A673 (cell line): ENCODE data around the gene NDST1.

Experiments
- EZH2 ChIP-seq: fragments of 200-600 bp; sonication (generic); IDR thresholded peaks from 2 replicates; pipeline ENCODE4 v1.6.1; 2017; ENCODE audit warnings: borderline replicate concordance, low read depth, mild to moderate bottlenecking, mixed read lengths, antibody characterized with exemption, low read length; ENCODE audit not compliant: poor library complexity, severe bottlenecking
- TF ChIP-seq, protein P1 (sequence below): fragments of 300-800, 200-600 bp; sonication (generic); conservative IDR thresholded peaks from 2 replicates; pipeline ENCODE4 v1.5.1; 2017; ENCODE audit warnings: low read depth, mild to moderate bottlenecking, antibody characterized with exemption, low read length, moderate library complexity, mixed read lengths

DNA sequence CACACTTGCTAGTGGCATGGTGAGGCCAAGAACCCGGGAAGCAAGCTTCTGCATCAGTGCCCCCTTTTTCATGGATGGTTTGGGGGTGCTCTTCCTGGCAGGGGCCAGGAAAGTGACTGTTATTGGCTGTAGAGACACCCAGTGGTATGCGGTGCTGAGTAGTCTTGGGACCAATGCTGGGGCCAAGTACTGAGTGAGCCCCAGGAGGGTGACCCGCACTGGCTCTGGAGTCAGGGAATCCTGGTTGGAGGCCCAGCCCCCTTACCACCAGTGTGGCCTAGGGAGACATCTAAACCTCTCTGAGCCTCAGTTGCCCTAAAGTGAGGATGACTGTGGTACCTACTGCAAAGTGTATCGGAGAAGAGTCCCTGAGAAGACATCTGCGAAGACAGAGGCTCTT lies 91.3 kb downstream of the NDST1 start:
- TF ChIP-seq, protein P1, sequence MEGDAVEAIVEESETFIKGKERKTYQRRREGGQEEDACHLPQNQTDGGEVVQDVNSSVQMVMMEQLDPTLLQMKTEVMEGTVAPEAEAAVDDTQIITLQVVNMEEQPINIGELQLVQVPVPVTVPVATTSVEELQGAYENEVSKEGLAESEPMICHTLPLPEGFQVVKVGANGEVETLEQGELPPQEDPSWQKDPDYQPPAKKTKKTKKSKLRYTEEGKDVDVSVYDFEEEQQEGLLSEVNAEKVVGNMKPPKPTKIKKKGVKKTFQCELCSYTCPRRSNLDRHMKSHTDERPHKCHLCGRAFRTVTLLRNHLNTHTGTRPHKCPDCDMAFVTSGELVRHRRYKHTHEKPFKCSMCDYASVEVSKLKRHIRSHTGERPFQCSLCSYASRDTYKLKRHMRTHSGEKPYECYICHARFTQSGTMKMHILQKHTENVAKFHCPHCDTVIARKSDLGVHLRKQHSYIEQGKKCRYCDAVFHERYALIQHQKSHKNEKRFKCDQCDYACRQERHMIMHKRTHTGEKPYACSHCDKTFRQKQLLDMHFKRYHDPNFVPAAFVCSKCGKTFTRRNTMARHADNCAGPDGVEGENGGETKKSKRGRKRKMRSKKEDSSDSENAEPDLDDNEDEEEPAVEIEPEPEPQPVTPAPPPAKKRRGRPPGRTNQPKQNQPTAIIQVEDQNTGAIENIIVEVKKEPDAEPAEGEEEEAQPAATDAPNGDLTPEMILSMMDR = no peak
- TF ChIP-seq EZH2 = no peak
